HepG2 (cell line): Measurements from ENCODE around the gene LYRM4. TPM values are rescaled to one million over a fixed set of nuclear protein-coding genes. Genes with fewer than 3 reads are reported as not detected.

ENCODE experiments used
- ARID2 ChIP-seq: sonication (generic); formaldehyde crosslinking; IDR thresholded peaks from 2 replicates; pipeline ENCODE4 v1.8.1; 2022; ENCODE audit warnings: mild to moderate bottlenecking, missing genetic modification reagents, borderline replicate concordance
- ARNT ChIP-seq: fragments of 450-650 bp; IDR thresholded peaks from 2 replicates; pipeline ENCODE4 v1.6.1; 2017
- ATRX ChIP-seq: sonication (generic); formaldehyde crosslinking; IDR thresholded peaks from 2 replicates; pipeline ENCODE4 v1.4.0; 2020; ENCODE audit warnings: missing genetic modification reagents, borderline replicate concordance
- ELF1 ChIP-seq: sonication (generic); formaldehyde crosslinking; IDR thresholded peaks from 2 replicates; pipeline ENCODE4 v1.4.0; 2020; ENCODE audit warnings: missing genetic modification reagents
- KDM4B ChIP-seq: sonication (generic); formaldehyde crosslinking; IDR thresholded peaks from 2 replicates; pipeline ENCODE4 v1.4.0; 2020; ENCODE audit warnings: missing genetic modification reagents
- KDM5B ChIP-seq: sonication (generic); formaldehyde crosslinking; IDR thresholded peaks from 2 replicates; pipeline ENCODE4 v1.4.0; 2020; ENCODE audit warnings: missing genetic modification reagents, mild to moderate bottlenecking, borderline replicate concordance
- MTF1 ChIP-seq: sonication (generic); formaldehyde crosslinking; IDR thresholded peaks from 2 replicates; pipeline ENCODE4 v1.5.0; 2020; ENCODE audit warnings: missing genetic modification reagents
- PHF21A ChIP-seq: sonication (generic); formaldehyde crosslinking; IDR thresholded peaks from 2 replicates; pipeline ENCODE4 v1.5.0; 2020; ENCODE audit warnings: mild to moderate bottlenecking, missing genetic modification reagents
- SIX1 ChIP-seq: sonication (generic); formaldehyde crosslinking; IDR thresholded peaks from 2 replicates; pipeline ENCODE4 v1.4.0; 2020; ENCODE audit warnings: missing genetic modification reagents, borderline replicate concordance
- ZFP82 ChIP-seq: sonication (generic); formaldehyde crosslinking; IDR thresholded peaks from 2 replicates; pipeline ENCODE4 v1.5.1; 2020; ENCODE audit warnings: mild to moderate bottlenecking, missing genetic modification reagents, borderline replicate concordance
- ZFYVE20 ChIP-seq: sonication (generic); formaldehyde crosslinking; IDR thresholded peaks from 2 replicates; pipeline ENCODE4 v1.8.0; 2023; ENCODE audit warnings: low read depth, mild to moderate bottlenecking, moderate library complexity, missing genetic modification reagents, borderline replicate concordance
- ZNF136 ChIP-seq: sonication (generic); formaldehyde crosslinking; IDR thresholded peaks from 2 replicates; pipeline ENCODE4 v1.8.1; 2022; ENCODE audit warnings: low read depth, mild to moderate bottlenecking, moderate library complexity, missing genetic modification reagents
- ZNF160 ChIP-seq: sonication (generic); formaldehyde crosslinking; IDR thresholded peaks from 2 replicates; pipeline ENCODE4 v1.8.0; 2022; ENCODE audit warnings: mild to moderate bottlenecking, inconsistent platforms, missing genetic modification reagents
- ZNF256 ChIP-seq: sonication (generic); formaldehyde crosslinking; conservative IDR thresholded peaks from 2 replicates; pipeline ENCODE4 v1.4.0; 2020; ENCODE audit warnings: missing genetic modification reagents
- ZNF34 ChIP-seq: sonication (generic); formaldehyde crosslinking; IDR thresholded peaks from 2 replicates; pipeline ENCODE4 v1.4.0; 2020; ENCODE audit warnings: mild to moderate bottlenecking, missing genetic modification reagents, borderline replicate concordance
- ZNF496 ChIP-seq: sonication (generic); formaldehyde crosslinking; IDR thresholded peaks from 2 replicates; pipeline ENCODE4 v1.8.1; 2023; ENCODE audit warnings: mild to moderate bottlenecking, moderate library complexity, missing genetic modification reagents; ENCODE audit not compliant: insufficient replicate concordance
- ZNF589 ChIP-seq: sonication (generic); formaldehyde crosslinking; conservative IDR thresholded peaks from 2 replicates; pipeline ENCODE4 v1.8.0; 2022; ENCODE audit warnings: mild to moderate bottlenecking, moderate library complexity, missing genetic modification reagents
- ZNF703 ChIP-seq: sonication (generic); formaldehyde crosslinking; IDR thresholded peaks from 2 replicates; pipeline ENCODE4 v1.5.1; 2020; ENCODE audit warnings: missing genetic modification reagents, mild to moderate bottlenecking, moderate library complexity, borderline replicate concordance
- ZNF724P ChIP-seq: sonication (generic); formaldehyde crosslinking; IDR thresholded peaks from 2 replicates; pipeline ENCODE4 v1.8.0; 2022; ENCODE audit warnings: missing genetic modification reagents, borderline replicate concordance
- ZNF816 ChIP-seq: sonication (generic); formaldehyde crosslinking; IDR thresholded peaks from 2 replicates; pipeline ENCODE4 v1.8.0; 2022; ENCODE audit warnings: missing genetic modification reagents, mild to moderate bottlenecking, borderline replicate concordance
- ZNF83 ChIP-seq: sonication (generic); formaldehyde crosslinking; IDR thresholded peaks from 2 replicates; pipeline ENCODE4 v1.4.0; 2020; ENCODE audit warnings: missing genetic modification reagents, mild to moderate bottlenecking, borderline replicate concordance
- polyA plus RNA-seq, 8 experiments: library from polyadenylated mRNA; depleted of rRNA in 3 of 8; stranded (reverse) in 7 of 8; unstranded in 1 of 8; fragments of >200 nt; fragmentation: Illumina TruSeq in 4 of 8; extraction: Trizol in 4 of 8; gene quantifications; 2 replicates each; pipeline versions ENCODE4 v1.2.1 to v1.2.3, GENCODE V29; 2011 to 2016; ENCODE audit warnings: low read depth in 4 of 8, missing spikeins in 1 of 8, mixed read lengths in 1 of 8; ENCODE audit not compliant: insufficient read depth in 1 of 8
- total RNA-seq, 5 experiments: library from RNA; depleted of rRNA; stranded (reverse); fragments of >200 nt; fragmentation: Illumina TruSeq; extraction: Trizol; gene quantifications; 2 replicates each; pipeline ENCODE4 v1.2.3, GENCODE V29; 2016; ENCODE audit warnings: low read depth in 1 of 5
- TF ChIP-seq, protein P1 (sequence below): sonication (generic); formaldehyde crosslinking; IDR thresholded peaks from 2 replicates; pipeline ENCODE4 v1.5.1; 2020; ENCODE audit warnings: missing genetic modification reagents, mild to moderate bottlenecking, borderline replicate concordance
- TF ChIP-seq, protein P2 (sequence below): sonication (generic); formaldehyde crosslinking; IDR thresholded peaks from 2 replicates; pipeline ENCODE4 v1.4.0; 2020; ENCODE audit warnings: missing genetic modification reagents, borderline replicate concordance
- TF ChIP-seq, protein P3 (sequence below): sonication (generic); formaldehyde crosslinking; conservative IDR thresholded peaks from 2 replicates; pipeline ENCODE4 v1.8.0; 2022; ENCODE audit warnings: missing genetic modification reagents

LYRM4 gene
- total and polyA plus RNA-seq, 2 of the 13 experiments (the other 11 are each of a cell fraction or from before 2014, with no cell fraction given), result 64.6 to 67.5 TPM

DNA sequence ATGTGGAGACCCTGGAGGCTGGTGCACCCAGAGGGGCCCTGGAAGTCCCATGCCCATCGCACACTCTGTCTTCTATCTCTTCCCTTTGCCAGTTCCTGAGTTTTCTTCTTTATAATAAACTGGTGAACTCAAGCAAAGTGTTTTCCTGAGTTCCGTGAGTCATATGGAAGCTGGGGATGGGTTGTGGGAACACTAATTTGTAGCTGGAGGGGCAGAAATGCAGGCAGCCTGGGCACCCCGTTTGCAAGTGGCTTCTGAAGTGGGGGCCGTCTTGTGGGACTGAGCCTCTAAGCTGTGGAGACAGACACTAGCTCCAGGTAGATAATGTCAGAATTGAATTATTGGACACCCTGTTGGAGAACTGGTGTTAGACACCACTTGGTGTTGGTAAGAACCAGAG lies 178.8 kb downstream of the LYRM4 start (continued):
- TF ChIP-seq ZFYVE20 (CRISPR knock-in tag) (no peak), KDM4B (no peak), ZNF256 (CRISPR knock-in tag) (no peak), ATRX (no peak), ELF1 (no peak), ZNF703 (no peak), ZNF136 (no peak), KDM5B (CRISPR knock-in tag) (no peak), ZNF724P (CRISPR knock-in tag) (no peak), ZNF160 (CRISPR knock-in tag) (0 out of 2 replicates have a peak, but pooled peaks have one; percentile 5), ZNF589 (no peak), MTF1 (CRISPR knock-in tag) (no peak), ZNF34 (CRISPR knock-in tag) (no peak), ARNT (no peak), ZNF816 (CRISPR knock-in tag) (peak; percentile 4; the same call in 1 of the 2 replicates), SIX1 (CRISPR knock-in tag) (no peak), ZNF496 (CRISPR knock-in tag) (no peak), PHF21A (CRISPR knock-in tag) (no peak), ZNF83 (CRISPR knock-in tag) (no peak), ARID2 (CRISPR knock-in tag) (no peak), ZFP82 (CRISPR knock-in tag) (no peak)
- TF ChIP-seq, protein P1, sequence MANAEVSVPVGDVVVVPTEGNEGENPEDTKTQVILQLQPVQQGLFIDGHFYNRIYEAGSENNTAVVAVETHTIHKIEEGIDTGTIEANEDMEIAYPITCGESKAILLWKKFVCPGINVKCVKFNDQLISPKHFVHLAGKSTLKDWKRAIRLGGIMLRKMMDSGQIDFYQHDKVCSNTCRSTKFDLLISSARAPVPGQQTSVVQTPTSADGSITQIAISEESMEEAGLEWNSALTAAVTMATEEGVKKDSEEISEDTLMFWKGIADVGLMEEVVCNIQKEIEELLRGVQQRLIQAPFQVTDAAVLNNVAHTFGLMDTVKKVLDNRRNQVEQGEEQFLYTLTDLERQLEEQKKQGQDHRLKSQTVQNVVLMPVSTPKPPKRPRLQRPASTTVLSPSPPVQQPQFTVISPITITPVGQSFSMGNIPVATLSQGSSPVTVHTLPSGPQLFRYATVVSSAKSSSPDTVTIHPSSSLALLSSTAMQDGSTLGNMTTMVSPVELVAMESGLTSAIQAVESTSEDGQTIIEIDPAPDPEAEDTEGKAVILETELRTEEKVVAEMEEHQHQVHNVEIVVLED (CRISPR knock-in tag), result no peak
- TF ChIP-seq, protein P2, sequence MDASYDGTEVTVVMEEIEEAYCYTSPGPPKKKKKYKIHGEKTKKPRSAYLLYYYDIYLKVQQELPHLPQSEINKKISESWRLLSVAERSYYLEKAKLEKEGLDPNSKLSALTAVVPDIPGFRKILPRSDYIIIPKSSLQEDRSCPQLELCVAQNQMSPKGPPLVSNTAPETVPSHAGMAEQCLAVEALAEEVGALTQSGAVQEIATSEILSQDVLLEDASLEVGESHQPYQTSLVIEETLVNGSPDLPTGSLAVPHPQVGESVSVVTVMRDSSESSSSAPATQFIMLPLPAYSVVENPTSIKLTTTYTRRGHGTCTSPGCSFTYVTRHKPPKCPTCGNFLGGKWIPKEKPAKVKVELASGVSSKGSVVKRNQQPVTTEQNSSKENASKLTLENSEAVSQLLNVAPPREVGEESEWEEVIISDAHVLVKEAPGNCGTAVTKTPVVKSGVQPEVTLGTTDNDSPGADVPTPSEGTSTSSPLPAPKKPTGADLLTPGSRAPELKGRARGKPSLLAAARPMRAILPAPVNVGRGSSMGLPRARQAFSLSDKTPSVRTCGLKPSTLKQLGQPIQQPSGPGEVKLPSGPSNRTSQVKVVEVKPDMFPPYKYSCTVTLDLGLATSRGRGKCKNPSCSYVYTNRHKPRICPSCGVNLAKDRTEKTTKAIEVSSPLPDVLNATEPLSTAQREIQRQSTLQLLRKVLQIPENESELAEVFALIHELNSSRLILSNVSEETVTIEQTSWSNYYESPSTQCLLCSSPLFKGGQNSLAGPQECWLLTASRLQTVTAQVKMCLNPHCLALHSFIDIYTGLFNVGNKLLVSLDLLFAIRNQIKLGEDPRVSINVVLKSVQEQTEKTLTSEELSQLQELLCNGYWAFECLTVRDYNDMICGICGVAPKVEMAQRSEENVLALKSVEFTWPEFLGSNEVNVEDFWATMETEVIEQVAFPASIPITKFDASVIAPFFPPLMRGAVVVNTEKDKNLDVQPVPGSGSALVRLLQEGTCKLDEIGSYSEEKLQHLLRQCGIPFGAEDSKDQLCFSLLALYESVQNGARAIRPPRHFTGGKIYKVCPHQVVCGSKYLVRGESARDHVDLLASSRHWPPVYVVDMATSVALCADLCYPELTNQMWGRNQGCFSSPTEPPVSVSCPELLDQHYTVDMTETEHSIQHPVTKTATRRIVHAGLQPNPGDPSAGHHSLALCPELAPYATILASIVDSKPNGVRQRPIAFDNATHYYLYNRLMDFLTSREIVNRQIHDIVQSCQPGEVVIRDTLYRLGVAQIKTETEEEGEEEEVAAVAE (CRISPR knock-in tag), result no peak
- TF ChIP-seq, protein P3, sequence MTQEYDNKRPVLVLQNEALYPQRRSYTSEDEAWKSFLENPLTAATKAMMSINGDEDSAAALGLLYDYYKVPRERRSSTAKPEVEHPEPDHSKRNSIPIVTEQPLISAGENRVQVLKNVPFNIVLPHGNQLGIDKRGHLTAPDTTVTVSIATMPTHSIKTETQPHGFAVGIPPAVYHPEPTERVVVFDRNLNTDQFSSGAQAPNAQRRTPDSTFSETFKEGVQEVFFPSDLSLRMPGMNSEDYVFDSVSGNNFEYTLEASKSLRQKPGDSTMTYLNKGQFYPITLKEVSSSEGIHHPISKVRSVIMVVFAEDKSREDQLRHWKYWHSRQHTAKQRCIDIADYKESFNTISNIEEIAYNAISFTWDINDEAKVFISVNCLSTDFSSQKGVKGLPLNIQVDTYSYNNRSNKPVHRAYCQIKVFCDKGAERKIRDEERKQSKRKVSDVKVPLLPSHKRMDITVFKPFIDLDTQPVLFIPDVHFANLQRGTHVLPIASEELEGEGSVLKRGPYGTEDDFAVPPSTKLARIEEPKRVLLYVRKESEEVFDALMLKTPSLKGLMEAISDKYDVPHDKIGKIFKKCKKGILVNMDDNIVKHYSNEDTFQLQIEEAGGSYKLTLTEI (CRISPR knock-in tag), result no peak
